ENCODE measurements around the gene C1GALT1. TPM values are rescaled to one million over a fixed set of nuclear protein-coding genes. Genes with fewer than 3 reads are reported as not detected.

Gene C1GALT1
- total and polyA plus RNA-seq, 12 donors = 3.6 to 217 (median 18.2) TPM

DNA sequence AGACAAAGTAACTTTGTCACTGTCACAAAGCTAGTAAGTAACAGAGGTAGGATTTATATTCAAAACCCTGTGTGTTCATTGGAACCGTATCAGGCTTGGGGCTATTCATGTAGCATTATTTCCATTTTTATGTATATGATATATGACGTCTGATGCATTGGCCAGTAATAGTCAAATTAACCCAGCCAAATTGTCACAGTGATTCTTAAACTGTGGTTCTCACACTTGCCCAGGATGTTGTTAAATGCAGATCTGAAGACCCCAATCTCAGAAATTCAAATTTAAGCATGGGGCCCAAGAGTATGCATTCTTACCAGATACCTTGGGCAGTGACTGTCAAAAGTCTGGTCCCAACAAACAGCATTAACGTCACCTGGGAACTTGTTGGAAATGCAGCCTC lies 63.9 kb downstream of the C1GALT1 start:
- H3K27me3 ChIP-seq = no peaks in the 10 kb centered on the region
- 91 to 99% (median 96%) methylated on average over 3 of the region's 3 CpGs for WGBS, 4 donors
- H3K9me3 ChIP-seq (replicated peaks in 1 of 3) = peaks cover 0 to 4% (median 0%) of the 10 kb centered on the region in 3 donors
- H3K36me3 ChIP-seq (replicated peaks in 1 of 2) = no peaks in the 10 kb centered on the region
- TF ChIP-seq, protein P1, sequence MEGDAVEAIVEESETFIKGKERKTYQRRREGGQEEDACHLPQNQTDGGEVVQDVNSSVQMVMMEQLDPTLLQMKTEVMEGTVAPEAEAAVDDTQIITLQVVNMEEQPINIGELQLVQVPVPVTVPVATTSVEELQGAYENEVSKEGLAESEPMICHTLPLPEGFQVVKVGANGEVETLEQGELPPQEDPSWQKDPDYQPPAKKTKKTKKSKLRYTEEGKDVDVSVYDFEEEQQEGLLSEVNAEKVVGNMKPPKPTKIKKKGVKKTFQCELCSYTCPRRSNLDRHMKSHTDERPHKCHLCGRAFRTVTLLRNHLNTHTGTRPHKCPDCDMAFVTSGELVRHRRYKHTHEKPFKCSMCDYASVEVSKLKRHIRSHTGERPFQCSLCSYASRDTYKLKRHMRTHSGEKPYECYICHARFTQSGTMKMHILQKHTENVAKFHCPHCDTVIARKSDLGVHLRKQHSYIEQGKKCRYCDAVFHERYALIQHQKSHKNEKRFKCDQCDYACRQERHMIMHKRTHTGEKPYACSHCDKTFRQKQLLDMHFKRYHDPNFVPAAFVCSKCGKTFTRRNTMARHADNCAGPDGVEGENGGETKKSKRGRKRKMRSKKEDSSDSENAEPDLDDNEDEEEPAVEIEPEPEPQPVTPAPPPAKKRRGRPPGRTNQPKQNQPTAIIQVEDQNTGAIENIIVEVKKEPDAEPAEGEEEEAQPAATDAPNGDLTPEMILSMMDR (IDR thresholded peaks at IDR 0.05) = no peak
- no peak for TF ChIP-seq POLR2A (IDR thresholded peaks at IDR 0.05)
- H3K4me3 ChIP-seq = no peak overlapping the region
- no peak overlapping the region for H3K27ac ChIP-seq
- no peak for DNase-seq
- intact Hi-C loops (cut with DNase I) = no loop called here
- H3K4me1 ChIP-seq (replicated peaks in 1 of 2) = peaks cover 0 to 6% of the 10 kb centered on the region in 2 donors

DNA sequence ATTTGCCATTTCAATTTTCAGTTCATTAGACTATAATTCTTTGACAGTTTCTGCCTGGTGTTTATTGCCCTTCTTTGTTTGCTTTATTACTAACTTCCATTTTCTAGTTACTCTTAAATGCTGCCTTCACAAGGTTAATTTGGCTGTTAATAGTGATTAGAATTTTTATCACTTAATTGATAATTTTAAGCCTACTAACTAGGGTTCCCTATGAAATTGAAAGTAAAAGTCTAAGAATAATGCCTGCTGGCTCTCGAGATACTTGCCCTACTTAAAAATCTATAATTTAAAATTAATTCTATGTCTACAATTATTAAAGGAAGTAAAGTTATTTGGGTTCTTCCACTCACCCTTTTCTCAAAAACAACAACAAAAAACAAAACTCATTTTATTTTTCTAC lies 65.3 kb downstream of the C1GALT1 start:
- Histone ChIP-seq H3K4me1 (replicated peaks in 1 of 2) (peaks cover 0 to 6% of the 10 kb centered on the region in 2 donors), H3K9me3 (replicated peaks in 1 of 3) (peaks cover 0 to 4% (median 0%) of the 10 kb centered on the region in 3 donors), H3K27me3 (no peaks in the 10 kb centered on the region), H3K4me3 (peak overlapping the region in 1 of 4 donors; percentile 37), H3K27ac (no peak overlapping the region), H3K36me3 (replicated peaks in 1 of 2) (no peaks in the 10 kb centered on the region)
- DNase-seq = no peak
- WGBS, 4 donors = 22 to 28% (median 25%) methylated on average over 1 of the region's 1 CpG
- intact Hi-C loops (cut with DNase I) = no loop called here
- TF ChIP-seq, protein P1 (IDR thresholded peaks at IDR 0.05) = no peak
- TF ChIP-seq POLR2A (IDR thresholded peaks at IDR 0.05) = no peak

DNA sequence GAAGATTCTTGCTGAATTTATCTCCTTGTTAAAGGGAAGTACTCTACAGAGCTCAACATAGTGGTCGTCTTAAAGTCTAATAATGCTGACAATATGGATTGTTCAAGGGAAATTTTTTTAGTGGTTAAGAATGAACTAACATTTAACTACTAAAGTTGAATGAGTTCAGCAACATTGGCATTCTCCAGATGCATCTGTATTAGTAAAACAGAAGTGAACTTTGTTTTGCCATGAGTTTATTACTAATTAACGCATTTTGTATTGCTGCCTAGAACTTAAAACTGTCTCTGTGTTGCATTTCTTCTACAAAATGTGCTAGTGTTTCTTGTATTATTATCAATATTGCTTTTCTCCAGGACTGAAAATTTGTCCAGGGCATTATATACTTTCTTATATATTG lies 67.5 kb downstream of the C1GALT1 start:
- intact Hi-C loops (cut with DNase I) = no loop called here
- WGBS, 4 donors = 87 to 92% (median 91%) methylated on average over 2 of the region's 2 CpGs
- H3K9me3 ChIP-seq (replicated peaks in 1 of 3) = peaks cover 0 to 4% (median 0%) of the 10 kb centered on the region in 3 donors

DNA sequence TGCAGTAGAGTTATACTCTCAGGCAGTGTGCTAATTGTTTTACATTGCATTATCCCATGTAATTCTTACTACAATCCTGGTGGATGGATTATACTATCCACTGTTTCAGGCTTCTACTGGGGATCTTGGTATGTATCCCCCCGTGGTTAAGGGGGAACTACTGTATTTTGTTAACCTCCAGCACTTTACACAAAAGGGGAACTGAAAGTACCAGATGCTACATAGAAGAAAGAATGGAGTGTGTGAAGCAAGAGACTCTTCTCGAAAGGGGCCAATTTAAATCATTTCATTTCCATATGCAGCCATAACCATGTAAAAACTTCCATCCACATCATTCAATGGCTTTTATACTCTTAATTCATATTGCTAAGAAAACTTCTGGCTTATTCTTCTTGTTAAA lies 69.4 kb downstream of the C1GALT1 start:
- 73 to 89% (median 79%) methylated on average over 2 of the region's 2 CpGs for WGBS, 4 donors
- DNase-seq = no peak
- Histone ChIP-seq H3K4me3 (no peak overlapping the region), H3K4me1 (replicated peaks in 1 of 2) (peaks cover 0 to 6% of the 10 kb centered on the region in 2 donors), H3K27me3 (no peaks in the 10 kb centered on the region), H3K9me3 (replicated peaks in 1 of 3) (peaks cover 0 to 4% (median 0%) of the 10 kb centered on the region in 3 donors), H3K27ac (no peak overlapping the region), H3K36me3 (replicated peaks in 1 of 2) (no peaks in the 10 kb centered on the region)
- TF ChIP-seq, protein P1 (IDR thresholded peaks at IDR 0.05) = no peak
- no peak for TF ChIP-seq POLR2A (IDR thresholded peaks at IDR 0.05)
- intact Hi-C loops (cut with DNase I) = no loop called here

More for the DNA sequence above, 67.5 kb downstream of the C1GALT1 start:
- H3K4me3 ChIP-seq = no peak overlapping the region
- TF ChIP-seq POLR2A (IDR thresholded peaks at IDR 0.05) = no peak
- TF ChIP-seq, protein P1 (IDR thresholded peaks at IDR 0.05) = no peak
- DNase-seq = no peak
- no peaks in the 10 kb centered on the region for H3K27me3 ChIP-seq
- H3K27ac ChIP-seq = no peak overlapping the region
- H3K36me3 ChIP-seq (replicated peaks in 1 of 2) = no peaks in the 10 kb centered on the region
- H3K4me1 ChIP-seq (replicated peaks in 1 of 2) = peaks cover 0 to 6% of the 10 kb centered on the region in 2 donors

All from adrenal gland (tissue), 12 donors.